Testis (tissue), 3 donors: ENCODE results near the gene PGM2L1. TPM values are rescaled to one million over a fixed set of nuclear protein-coding genes. Genes with fewer than 3 reads are reported as not detected.
A peak's percentile ranks its signal among the peaks of the same experiment; 100 is the strongest.

ENCODE experiments used
- DNase-seq: peaks from one replicate; pipeline ENCODE4 v3.0.0-alpha.2; 2019
- H3K27ac ChIP-seq, 2 donors: fragments of 200-600 bp; sonication (generic); one replicate each; pipeline ENCODE4 v1.5.1; 2019
- H3K27me3 ChIP-seq: fragments of 200-600 bp; sonication (generic); one replicate; pipeline ENCODE4 v1.5.1; 2019
- H3K36me3 ChIP-seq: fragments of 200-600 bp; sonication (generic); one replicate; pipeline ENCODE4 v1.5.1; 2017; ENCODE audit warnings: low read depth; ENCODE audit errors: missing control alignments
- H3K4me1 ChIP-seq: fragments of 200-600 bp; sonication (generic); one replicate; pipeline ENCODE4 v1.5.1; 2019
- H3K4me3 ChIP-seq, 2 donors: fragments of 200-600 bp; sonication (generic); one replicate each; pipeline ENCODE4 v1.5.1; 2017 to 2019
- H3K9me3 ChIP-seq: fragments of 200-600 bp; sonication (generic); one replicate; pipeline ENCODE4 v1.5.1; 2017
- POLR2A ChIP-seq: fragments of 450-650 bp; IDR thresholded peaks from one replicate; pipeline ENCODE4 v1.6.1; 2017; ENCODE audit warnings: antibody characterized with exemption, mild to moderate bottlenecking, moderate library complexity
- WGBS, 2 donors: methylation state at CpG; one replicate each; pipeline ENCODE4 v1.1.5; 2018; 5-methylcytosine and 5-hydroxymethylcytosine counted together
- intact Hi-C: fragments of 100-400 bp; cut with DNase I; formaldehyde crosslinking; loops from one replicate; pipeline ENCODE4 v1.15.1; 2023; ENCODE audit warnings: low total_unique reads
- polyA plus RNA-seq: library from polyadenylated mRNA; stranded (reverse); fragments of 350-450 nt; fragmentation: Illumina TruSeq; extraction: RNeasy Lipid Tissue Mini Kit (QIAGEN cat#74804); gene quantifications from one replicate; pipeline ENCODE4 v1.2.3, GENCODE V29; 2014; ENCODE audit warnings: low read depth, low replicate concordance; ENCODE audit not compliant: insufficient read depth
- total RNA-seq, 2 donors: library from RNA; depleted of rRNA; stranded (reverse); fragments of >200 nt; gene quantifications; one replicate each; pipeline ENCODE4 v1.2.3, GENCODE V29; 2016
- TF ChIP-seq, protein P1 (sequence below), 3 experiments: fragments of 450-650 bp in 2 of 3; fragments of 200-600 bp in 1 of 3; sonication (generic) in 1 of 3; IDR thresholded peaks; one replicate each; pipeline ENCODE4 v1.5.1; 2016 to 2019; ENCODE audit warnings: antibody characterized with exemption in 3 of 3, mild to moderate bottlenecking in 2 of 3, moderate library complexity in 1 of 3

The PGM2L1 gene
- total and polyA plus RNA-seq, 3 donors from 2014 or later, result 1.8 to 2.4 (median 2.0) TPM

DNA sequence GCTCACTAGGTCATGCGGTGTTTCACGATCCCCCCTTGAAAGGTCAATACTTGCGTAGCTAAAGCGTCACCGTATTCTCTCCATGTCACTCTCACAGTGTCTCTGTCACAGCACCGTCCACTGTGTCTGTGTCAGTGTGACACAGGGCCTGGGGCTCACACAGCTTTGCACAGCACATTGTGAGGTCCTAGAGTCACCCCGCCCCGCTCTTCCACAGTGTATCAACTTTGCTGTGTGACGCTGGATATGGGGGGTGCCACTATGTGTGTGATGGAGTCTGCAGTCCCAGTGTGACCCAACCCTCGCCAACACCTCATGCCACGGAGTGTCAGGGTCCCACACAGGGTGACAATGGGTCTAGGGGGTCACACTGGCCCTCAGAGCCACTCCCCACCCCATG lies 87.4 kb downstream of the PGM2L1 start:
- TF ChIP-seq, protein P1, sequence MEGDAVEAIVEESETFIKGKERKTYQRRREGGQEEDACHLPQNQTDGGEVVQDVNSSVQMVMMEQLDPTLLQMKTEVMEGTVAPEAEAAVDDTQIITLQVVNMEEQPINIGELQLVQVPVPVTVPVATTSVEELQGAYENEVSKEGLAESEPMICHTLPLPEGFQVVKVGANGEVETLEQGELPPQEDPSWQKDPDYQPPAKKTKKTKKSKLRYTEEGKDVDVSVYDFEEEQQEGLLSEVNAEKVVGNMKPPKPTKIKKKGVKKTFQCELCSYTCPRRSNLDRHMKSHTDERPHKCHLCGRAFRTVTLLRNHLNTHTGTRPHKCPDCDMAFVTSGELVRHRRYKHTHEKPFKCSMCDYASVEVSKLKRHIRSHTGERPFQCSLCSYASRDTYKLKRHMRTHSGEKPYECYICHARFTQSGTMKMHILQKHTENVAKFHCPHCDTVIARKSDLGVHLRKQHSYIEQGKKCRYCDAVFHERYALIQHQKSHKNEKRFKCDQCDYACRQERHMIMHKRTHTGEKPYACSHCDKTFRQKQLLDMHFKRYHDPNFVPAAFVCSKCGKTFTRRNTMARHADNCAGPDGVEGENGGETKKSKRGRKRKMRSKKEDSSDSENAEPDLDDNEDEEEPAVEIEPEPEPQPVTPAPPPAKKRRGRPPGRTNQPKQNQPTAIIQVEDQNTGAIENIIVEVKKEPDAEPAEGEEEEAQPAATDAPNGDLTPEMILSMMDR (IDR thresholded peaks at IDR 0.05), result no peak
- TF ChIP-seq POLR2A, result no peak

DNA sequence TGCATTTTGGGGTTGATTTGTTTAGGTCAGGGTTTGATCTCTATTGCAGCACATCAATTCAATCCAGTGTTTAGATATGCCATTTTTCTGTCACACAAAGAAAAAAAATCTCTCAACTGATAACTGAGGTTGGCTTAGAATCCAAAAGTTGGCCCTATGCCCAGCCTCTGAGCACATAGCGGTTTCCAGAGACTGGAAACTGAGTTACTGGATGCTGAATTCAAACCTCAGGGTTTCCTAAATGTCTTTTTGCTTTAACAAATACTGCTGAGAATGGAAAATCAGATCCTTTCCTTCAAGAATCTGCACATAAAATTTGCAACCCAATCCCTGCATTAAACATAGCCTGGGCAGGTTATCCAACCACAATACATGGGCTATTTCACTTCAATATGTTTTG lies 90.8 kb downstream of the PGM2L1 start:
- Histone ChIP-seq H3K36me3 (no peaks in the 10 kb centered on the region), H3K27ac (no peak overlapping the region), H3K9me3 (no peaks in the 10 kb centered on the region), H3K4me1 (peaks cover 3% of the 10 kb centered on the region), H3K4me3 (no peak overlapping the region), H3K27me3 (no peaks in the 10 kb centered on the region)
- TF ChIP-seq, protein P1 (IDR thresholded peaks at IDR 0.05), result no peak
- TF ChIP-seq POLR2A, result no peak
- WGBS, 2 donors, result 43 to 48% methylated on average over 1 of the region's 1 CpG
- intact Hi-C loops, result no loop called here
- peak; percentile 40 for DNase-seq

More for the DNA sequence above, 87.4 kb downstream of the PGM2L1 start:
- 52 to 72% methylated on average over 9 to 10 of the region's 11 CpGs for WGBS, 2 donors
- Histone ChIP-seq H3K27ac (no peak overlapping the region), H3K36me3 (no peaks in the 10 kb centered on the region), H3K4me3 (peak overlapping the region; percentile 45 to 61), H3K9me3 (no peaks in the 10 kb centered on the region), H3K27me3 (no peaks in the 10 kb centered on the region), H3K4me1 (peaks cover 3% of the 10 kb centered on the region)
- intact Hi-C loops, result no loop called here
- DNase-seq, result no peak

DNA sequence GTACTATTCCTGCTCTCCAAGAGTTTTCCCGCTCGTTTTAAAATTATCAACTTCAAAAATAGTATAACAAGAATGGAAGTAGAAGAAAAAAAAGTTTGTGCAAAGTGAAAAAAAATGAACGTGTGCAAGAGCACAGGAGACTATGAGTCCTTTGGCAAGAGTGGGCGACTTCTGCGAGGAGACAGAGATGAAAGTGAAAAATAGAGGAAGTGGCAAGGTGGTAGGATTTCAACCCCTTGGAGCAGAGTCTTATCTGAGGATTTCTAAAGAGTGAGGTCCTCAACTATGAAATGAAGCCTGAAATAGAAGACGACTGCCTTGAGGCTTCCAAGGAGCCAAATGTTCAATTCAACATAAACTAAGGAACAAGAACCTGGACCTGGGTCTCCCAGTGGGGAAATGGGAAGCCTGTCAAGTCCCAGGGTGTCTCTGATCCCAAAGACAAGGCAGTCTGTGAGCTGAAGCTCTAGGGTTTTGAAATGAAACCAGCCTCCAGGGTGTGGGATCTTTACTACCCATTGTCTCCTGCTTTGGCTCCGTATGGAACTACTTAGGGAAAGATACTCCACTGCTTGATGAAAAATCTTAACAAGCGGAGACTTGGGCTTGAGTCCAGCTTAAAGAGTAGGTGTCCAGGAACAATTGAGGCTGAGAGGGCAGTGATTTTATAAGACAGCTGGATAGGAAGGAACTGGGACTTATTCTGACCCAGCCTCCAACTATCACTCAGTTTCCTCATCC lies 91.6 kb downstream of the PGM2L1 start:
- Histone ChIP-seq H3K4me1 (peaks cover 3% of the 10 kb centered on the region), H3K27ac (no peak overlapping the region), H3K36me3 (no peaks in the 10 kb centered on the region), H3K9me3 (no peaks in the 10 kb centered on the region), H3K4me3 (no peak overlapping the region), H3K27me3 (no peaks in the 10 kb centered on the region)
- 57 to 73% methylated on average over 8 of the region's 8 CpGs for WGBS, 2 donors
- TF ChIP-seq POLR2A, result no peak
- TF ChIP-seq, protein P1 (IDR thresholded peaks at IDR 0.05), result no peak
- intact Hi-C loops, result no loop called here
- DNase-seq, result no peak

DNA sequence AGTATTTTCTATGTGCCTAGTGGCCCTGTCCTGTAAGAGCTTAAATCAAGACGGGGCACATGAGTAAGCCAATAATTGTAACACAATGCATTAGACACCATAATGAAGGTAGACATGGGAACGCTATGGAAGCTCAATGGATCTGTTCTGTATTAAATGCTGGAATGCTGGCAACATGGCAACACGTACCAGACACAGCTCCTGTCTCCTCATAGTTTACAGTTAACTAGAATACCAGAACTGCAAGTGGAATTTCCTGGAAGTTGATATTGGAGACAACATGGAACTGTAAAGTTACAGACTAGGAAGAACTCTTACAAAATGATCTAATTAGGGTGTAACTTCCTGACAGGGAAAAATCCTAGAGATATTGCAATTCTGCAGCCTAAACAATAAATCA lies 99.2 kb downstream of the PGM2L1 start:
- no peak overlapping the region for H3K4me3 ChIP-seq
- no peaks in the 10 kb centered on the region for H3K36me3 ChIP-seq
- H3K27me3 ChIP-seq, result no peaks in the 10 kb centered on the region
- H3K4me1 ChIP-seq, result no peaks in the 10 kb centered on the region
- H3K9me3 ChIP-seq, result no peaks in the 10 kb centered on the region
- intact Hi-C loops, result no loop called here
- WGBS, 2 donors, result 86 to 90% methylated on average over 3 of the region's 3 CpGs
- no peak for DNase-seq
- H3K27ac ChIP-seq, result no peak overlapping the region
- TF ChIP-seq POLR2A, result no peak
- TF ChIP-seq, protein P1 (IDR thresholded peaks at IDR 0.05), result no peak

DNA sequence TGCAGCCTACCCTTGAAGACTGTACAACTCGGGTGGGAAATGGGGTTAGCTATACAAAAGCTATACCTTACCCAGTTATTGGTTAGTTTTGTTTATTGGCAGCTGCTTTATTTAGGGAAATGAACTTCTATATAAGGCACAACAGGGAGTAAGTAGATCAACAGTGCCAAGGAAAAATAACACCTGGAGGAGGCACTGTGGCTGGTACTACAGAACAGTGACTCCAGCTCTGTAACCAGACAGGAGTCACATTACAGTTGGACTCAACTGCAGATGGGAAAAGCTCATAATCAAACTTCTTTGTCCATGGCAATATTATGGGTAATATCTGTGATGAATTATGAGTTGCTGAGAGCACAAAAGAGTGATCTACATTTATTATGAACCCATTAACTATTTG lies 100.7 kb downstream of the PGM2L1 start:
- H3K36me3 ChIP-seq, result no peaks in the 10 kb centered on the region
- H3K27me3 ChIP-seq, result no peaks in the 10 kb centered on the region
- no peak overlapping the region for H3K27ac ChIP-seq
- DNase-seq, result no peak
- H3K4me1 ChIP-seq, result no peaks in the 10 kb centered on the region
- intact Hi-C loops, result no loop called here
- no peaks in the 10 kb centered on the region for H3K9me3 ChIP-seq
- 80 to 94% methylated on average over 1 of the region's 1 CpG for WGBS, 2 donors
- H3K4me3 ChIP-seq, result no peak overlapping the region
- no peak for TF ChIP-seq POLR2A
- TF ChIP-seq, protein P1 (IDR thresholded peaks at IDR 0.05), result no peak
